GM18909 (cell line): ENCODE data around the gene ZNF107.
"Not testable (repeated sequence)": the region's sequence is repeated elsewhere in the genome, so short reads cannot be mapped to it uniquely, and the experiment has no call there.

Experiments
- ATAC-seq: cut with Tn5 transposase; IDR thresholded peaks from one replicate; pipeline ENCODE4 v1.9.1; 2021; ENCODE audit warnings: mild to moderate bottlenecking; ENCODE audit not compliant: unreplicated experiment, poor library complexity

Gene ZNF107

DNA sequence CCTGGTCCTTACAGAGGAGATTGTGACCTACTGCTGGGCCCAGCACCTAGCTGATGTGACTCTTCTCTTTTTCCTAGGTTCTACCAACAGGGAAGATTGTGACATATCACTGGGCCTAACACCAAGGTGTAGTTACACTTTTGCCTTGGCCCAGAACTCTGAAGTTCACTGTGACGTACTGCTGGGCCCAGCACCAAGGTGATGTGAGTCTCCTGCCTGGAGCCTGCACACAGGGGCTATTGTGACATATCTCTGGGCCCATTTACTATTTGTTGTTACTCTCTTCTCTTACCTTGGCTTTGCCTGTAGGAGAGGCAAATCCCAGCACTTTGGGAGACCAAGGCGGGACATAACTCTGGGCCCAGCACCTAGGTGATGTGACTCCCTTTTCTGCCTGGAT is 23.1 kb upstream of the ZNF107 start:
- no peak for ATAC-seq

DNA sequence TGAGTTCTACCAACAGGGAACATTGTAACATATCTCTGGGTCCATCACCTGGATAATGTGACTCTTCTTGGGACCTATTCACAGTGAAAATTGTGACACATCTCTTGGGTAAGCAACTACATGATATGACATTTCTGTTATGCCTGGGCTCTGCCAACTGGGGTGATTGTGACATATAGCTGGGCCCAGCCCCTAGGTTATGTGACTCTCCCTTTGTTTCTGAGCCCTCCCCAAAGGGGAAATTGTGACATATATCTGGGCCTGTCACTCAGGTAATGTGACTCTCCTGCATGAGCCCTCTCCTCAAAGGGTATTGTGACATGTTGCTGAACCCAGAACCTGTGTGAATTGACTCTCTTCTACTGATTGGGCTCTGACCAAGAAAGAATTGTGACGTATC is 22.4 kb upstream of the ZNF107 start:
- no peak for ATAC-seq

DNA sequence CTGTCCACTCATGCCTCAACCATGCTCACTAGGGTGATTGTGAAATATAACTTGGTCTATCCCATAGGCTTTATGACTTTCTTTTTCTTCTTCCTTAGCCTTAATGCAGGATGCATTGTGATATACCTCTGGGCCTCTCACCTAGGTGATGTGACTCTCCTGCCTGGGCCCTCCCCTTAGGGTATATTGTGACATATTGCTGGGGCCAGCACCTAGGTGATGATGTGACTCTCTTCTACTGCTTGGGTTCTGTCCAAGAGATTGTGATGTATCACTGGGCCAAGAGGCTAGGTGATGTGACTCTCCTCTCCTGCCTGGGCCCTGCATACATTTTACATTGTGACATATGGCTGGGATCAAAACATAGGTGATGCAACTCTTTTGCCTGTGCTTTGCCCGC is 14.7 kb upstream of the ZNF107 start:
- ATAC-seq, result no peak

DNA sequence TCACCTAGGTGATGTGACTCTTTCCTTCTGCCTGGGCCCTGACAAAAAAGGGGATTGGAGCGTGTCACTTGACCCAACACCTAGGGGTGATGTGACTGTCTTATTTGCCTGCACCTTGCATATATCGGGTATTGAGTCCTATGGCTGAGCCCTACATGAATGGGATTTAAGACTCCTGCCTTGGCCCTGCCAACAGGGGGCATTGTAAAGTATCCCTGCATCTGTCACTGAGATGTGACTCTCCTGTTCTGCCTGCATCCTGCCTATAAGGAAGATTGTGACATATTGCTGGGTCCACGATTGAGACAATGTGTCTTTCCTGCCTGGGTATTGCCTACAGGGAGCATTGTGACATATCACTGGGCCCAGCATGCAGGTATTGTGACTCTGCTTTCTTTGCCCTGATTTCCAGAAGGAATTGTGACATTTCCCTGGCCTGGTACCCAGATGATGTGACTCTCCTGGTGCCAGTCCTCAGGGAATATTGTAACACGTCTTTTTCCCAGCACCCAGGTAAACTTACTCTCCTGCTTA is 14.2 kb upstream of the ZNF107 start:
- ATAC-seq, result no peak

DNA sequence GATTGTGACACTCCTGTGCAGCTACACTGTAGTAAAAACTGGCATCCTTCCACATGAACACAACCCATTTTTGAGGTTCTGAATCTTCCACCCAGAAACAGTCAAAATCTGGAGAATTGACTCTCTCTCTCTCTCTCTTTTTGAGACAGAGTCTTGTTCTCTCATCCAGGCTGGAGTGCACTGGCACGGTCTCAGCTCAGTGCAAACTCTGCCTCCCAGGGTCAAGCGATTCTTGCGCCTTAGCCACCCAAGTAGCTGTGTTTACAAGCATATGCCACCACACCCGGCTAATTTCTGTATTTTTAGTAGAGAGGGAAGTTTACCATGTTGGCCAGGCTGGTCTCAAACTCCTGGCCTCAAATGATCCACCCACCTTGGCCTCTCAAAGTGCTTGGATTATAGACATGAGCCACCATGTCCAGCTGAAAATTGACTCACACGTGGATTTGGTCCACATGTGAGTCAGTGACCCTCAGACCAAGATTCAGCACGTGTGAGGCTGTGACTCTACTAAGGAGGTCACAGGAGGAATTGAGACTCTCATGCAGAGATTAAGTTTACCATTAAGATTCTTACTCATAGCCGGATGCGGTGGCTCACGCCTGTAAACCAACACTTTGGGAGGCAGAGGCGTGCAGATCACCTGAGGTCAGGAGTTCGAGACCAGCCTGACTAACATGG is 12.1 kb upstream of the ZNF107 start:
- ATAC-seq, result no peak

DNA sequence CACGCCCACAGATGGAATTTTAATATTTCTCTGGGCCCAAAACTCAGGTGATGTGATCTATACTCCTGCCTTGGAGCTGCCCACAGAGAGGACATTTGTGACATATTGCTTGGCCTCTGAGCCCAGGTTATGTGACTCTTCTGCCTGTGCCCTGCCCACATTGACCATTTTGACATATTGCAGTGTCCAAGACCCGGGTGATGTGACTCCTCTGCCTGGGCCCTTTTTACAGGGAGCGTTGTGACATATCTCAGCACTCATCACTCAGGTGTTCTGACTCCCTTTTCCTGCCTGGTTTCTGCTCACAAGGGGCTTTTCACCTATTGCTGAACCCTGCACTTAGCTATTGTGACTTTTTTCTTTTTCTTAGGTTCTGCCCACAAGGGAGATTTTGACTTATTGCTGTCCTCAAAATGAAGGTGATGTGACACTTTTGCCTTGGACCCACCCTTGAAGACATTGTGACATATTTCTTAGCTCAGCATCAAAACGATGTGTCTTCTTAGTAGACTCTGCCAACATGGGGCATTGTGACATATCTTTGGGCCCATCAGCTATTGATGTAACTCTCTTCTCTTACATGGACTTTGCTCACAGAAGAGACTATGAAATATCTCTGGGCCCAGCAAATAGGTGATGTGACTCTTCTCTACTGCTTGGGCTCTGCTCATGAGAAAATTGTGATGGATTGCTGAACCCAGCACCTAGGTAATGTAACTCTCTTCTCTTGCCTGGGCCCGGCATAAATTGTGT is 11.0 kb upstream of the ZNF107 start:
- ATAC-seq, result no peak

DNA sequence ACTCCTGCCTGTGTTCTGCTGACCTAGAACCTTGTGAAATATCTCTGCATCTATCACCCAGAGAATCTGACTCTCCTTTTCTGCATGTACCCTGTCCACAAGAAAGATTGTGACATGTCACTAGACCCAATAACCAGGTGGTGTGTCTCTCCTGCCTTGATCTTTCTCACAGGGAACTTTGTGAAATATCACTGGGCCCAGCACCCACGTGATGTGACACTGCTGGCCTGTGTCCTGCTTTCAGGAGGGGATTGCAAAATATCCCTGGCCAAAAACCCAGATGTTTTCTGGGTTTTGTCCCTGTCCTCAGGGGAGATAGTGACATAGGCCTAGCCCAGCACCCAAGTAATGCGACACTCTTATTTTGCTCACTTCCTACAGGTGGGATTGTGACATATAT is 10.1 kb upstream of the ZNF107 start:
- no peak for ATAC-seq

DNA sequence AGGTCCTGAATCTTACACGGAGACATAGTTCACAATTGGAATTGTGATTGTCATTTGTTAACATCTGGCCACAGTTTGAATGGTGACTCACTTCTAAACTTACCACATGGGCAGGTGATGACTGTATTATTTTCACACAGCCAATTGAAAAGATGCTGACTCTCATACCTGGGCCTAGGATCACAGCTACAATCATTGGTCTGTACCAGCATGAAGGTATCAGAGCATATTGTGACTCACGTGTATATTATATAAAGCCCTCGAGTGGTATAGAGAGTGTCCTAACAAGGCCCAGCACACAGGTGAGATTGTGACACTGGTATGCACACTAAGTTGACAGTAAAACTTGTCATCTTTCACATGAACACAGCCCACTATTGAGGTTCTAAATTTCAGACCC is 9.4 kb upstream of the ZNF107 start:
- no peak for ATAC-seq

DNA sequence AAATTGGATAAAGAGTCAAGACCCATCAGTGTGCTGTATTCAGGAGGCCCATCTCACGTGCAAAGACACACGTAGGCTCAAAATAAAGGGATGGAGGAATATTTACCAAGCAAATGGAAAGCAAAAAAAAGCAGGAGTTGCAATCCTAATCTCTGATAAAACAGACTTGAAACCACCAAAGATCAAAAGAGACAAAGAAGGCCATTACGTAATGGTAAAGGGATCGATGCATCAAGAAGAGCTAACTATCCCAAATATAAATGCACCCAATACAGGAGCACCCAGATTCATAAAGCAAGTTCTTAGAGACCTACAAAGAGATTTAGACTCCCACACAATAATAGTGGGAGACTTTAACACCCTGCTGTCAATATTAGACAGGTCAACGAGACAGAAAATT is 3.8 kb upstream of the ZNF107 start:
- ATAC-seq, result not testable (repeated sequence)

DNA sequence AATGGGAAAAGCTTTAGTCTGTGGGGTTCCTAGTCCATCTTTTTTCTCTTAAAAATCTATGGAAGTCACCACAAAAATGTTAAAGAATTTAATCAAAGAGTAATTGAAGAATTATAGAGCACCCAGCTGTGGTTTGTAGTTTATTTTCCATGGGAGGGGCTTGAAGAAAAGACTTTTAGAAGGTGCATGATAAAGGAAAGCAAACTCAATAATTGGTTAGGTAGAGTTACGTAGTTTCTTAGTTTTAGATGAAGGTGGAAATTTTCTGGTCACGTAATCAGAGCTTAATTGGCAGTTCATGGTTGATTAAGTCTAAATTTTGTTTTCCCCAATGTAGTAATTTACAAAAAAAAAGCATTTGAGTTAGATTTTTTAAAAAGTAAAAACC is 724 bp downstream of the ZNF107 start:
- ATAC-seq, result no peak

DNA sequence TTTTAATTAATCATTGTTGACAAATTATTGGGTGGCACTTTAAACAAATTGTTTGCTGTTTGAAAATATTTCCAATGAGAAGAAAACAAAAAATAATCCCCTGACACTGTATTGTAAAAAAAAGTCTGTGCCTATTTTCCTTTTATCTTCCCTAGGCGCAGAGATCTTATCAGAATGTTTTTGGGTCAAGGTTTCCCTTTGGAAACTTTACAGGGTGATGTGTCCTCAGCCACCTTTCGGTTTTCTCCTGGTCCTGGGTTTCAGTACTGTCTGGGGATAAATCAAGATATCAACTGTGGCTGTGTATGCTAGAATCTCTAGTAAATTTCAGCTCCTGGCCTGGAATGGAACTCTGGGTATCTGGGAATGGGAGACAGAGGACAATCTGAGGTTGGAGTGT is 1.4 kb downstream of the ZNF107 start:
- ATAC-seq, result no peak

DNA sequence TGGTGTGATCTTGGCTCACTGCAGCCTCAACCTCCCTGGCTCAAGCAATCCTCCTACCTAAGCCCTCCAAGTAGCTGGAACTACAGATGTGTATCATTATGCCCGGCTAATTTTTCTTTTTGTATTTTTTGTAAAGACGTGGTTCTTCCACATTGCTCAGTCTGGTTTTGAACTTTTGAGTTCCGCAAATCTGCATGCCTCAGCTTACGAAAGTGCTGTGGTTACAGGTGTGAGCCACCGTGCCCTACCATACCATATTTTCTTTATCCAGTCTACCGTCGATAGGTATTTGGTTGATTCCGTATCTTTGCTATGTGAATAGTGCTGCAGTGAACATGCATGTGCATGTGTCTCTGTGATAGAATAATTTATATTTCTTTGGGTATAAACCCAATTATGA is 6.5 kb downstream of the ZNF107 start:
- no peak for ATAC-seq

DNA sequence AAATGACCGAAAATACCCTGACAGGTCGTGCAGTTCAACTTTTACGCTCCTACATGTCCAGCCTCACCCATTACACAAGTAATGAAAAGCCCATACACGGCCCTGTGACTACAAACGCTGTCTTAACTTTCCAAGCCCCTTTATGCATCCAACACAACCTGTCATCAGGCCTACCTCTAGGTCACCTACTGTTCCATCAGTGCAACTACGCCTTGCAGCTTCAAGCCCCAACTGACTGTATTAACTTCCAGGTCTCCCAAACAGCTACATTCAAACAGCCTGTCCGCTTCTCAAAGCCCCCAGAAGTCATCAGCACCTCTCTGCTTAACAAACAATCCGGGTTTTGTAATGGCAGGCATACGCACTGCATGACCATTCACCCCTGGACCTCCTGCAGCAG is 19.2 kb downstream of the ZNF107 start:
- ATAC-seq, result no peak

DNA sequence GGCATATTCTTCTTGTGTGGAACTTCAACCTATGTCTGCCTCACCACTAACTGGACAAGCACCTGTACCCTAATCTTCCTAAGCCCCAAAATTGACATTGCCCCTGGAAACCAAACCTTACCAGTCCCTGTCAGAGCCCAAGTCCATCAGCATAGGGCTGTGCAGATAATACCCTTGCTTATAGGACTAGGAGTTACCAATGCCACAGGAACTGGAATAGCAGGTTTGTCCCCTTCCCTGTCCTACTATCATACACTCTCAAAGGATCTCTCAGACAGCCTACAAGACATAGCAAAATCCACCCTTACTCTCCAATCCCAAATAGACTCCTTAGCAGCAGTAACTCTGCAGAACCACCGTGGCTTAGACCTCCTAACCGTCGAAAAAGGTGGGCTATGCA is 19.8 kb downstream of the ZNF107 start:
- no peak for ATAC-seq

DNA sequence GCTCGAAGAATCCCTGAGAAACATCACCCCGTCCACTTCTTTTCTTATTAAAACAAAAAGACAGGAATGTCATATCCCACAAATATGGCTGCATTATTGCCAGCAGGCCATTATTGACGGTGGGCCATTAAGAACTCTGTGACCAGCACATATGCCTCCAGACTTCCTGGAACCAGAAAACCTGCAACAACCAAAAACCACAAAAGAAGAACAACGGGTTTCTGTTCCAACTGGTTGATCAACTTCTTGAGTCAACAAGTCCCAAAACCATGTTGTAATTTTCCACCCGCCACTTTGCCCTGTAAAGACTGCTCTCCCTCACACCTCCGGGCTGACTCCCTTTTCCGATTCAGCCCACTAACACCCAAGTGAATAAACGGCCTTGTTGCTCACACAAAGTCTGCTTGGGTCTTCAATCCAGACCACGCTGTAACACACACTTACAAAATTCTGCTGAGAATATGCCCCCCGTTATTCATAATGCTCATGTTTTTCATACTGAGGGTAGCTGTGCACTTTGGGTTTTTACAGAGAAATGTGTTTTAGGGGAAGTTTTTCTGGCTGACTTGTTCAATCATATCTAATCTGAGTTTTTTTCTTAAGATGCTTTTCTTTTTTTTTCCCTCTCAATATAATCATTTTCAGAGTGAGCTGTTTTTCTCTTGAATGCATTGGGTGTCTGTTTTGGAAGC is 20.7 kb downstream of the ZNF107 start:
- peak; percentile 46 for ATAC-seq

DNA sequence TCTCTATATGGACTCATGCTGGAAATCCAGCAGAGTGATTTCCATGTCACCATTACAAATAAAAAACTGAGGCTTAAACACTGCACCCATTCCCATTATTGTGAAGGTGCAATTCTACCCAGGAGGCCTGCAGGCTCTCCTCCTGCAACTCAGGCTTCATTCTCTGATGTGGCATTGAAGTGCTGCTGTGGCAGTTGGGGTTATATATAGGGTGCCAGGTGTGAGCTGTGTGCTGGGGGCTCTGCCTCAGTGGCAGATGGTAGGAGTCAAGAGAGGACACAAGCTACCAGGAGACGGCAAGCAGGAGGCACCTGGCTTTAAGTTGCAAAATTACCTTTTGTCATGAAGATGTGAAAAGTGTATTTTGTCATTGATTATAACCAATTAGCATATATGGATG is 21.3 kb downstream of the ZNF107 start:
- no peak for ATAC-seq

DNA sequence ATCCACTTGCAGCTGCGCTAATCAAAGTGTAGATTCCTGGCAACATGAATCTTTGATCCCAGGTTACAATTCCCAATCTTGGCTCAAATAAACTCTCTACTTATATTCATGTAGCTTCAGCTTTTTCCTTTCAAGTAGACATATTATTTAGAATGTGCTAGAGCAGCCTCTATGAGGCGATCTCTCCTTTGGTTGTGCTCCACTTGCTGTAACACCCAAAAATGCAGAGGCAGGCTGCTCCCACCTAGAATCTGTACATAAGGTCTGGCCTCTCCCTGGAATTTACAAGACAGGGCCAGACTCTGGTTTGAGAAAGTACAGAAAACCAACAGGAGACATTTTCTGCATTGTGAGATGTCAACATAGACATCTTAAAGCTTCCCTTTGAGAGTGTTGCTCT is 23.1 kb downstream of the ZNF107 start:
- no peak for ATAC-seq

DNA sequence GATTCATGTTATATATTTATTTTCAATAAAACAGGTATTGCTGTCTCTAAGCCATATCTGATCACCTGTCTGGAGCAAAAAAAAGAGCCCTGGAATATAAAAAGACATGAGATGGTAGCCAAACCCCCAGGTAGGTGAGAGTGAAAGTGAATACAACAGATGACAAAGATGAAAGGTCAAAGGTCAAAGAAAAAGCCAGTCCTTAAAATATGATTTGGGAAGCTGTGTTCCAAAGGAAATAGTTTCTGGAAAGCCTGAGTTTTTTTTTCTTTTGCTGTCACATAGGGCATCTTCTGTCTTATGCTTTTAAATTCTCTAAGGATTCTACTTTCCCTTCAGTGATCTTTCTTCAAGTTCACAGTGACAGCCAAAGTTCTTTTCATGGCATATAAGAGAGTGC is 25.9 kb downstream of the ZNF107 start:
- no peak for ATAC-seq

DNA sequence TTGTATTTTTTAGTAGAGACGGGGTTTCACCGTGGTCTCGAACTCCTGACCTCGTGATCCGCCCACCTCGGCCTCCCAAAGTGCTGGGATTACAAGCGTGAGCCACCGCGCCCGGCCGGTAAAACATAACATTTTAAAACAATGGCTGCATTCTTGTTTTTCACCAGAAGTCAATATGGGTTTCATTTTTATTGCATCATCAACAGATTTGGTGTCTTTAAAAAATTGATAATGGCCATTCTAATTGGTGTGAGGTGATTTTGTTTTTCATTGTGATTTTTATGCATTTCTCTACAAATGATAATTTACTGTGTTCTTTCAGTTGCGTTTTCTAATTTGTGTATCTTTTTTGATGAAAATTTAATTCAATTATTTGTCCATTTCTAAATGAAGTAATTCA is 31.9 kb downstream of the ZNF107 start:
- not testable (repeated sequence) for ATAC-seq

DNA sequence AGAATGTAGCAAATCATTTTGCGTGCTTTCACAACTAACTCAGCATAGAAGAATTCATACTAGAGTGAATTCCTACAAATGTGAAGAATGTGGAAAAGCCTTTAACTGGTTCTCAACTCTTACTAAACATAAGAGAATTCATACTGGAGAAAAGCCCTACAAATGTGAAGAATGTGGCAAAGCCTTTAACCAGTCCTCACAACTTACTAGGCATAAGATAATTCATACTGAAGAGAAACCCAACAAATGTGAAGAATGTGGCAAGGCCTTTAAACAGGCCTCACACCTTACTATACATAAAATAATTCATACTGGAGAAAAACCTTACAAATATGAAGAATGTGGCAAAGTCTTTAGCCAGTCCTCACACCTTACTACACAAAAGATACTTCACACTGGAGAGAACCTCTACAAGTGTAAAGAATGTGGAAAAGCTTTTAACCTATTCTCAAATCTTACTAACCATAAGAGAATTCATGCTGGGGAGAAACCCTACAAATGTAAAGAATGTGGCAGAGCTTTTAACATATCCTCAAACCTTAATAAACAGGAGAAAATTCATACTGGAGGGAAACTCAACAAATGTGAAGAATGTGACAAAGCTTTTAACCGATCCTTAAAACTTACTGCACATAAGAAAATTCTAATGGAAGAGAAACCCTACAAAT is 40.8 kb downstream of the ZNF107 start:
- no peak for ATAC-seq

DNA sequence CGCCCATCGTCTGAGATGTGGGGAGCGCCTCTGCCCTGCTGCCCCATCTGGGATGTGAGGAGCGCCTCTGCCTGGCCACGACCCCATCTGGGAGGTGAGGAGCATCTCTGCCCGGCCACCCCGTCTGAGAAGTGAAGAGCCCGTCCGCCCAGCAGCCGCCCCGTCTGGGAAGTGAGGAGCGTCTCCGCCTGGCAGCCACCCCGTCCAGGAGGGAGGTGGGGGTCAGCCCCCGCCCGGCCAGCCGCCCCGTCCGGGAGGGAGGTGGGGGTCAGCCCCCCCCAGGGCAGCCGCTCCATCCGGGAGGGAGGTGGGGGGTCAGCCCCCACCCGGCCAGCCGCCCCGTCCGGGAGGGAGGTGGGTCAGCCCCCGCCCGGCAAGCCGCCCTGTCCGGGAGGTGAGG is 52.0 kb downstream of the ZNF107 start:
- not testable (repeated sequence) for ATAC-seq
